Ascending aorta (tissue), 2 donors: ENCODE data around the gene CCL1. TPM values are rescaled to one million over a fixed set of nuclear protein-coding genes. Genes with fewer than 3 reads are reported as not detected.
A peak's percentile ranks its signal among the peaks of the same experiment; 100 is the strongest.
"Not testable (repeated sequence)": the region's sequence is repeated elsewhere in the genome, so short reads cannot be mapped to it uniquely, and the experiment has no call there.

Source experiments
- DNase-seq, 2 donors: peaks; one replicate each; pipeline ENCODE4 v3.0.0-alpha.2; 2019; ENCODE audit warnings: low spot score in 2 of 2
- H3K27ac ChIP-seq, 2 donors: fragments of 200-600 bp; sonication (generic); one replicate each; pipeline ENCODE4 v1.5.1; 2016 to 2017; ENCODE audit warnings: mild to moderate bottlenecking in 1 of 2
- H3K27me3 ChIP-seq: fragments of 200-600 bp; sonication (generic); one replicate; pipeline ENCODE4 v1.5.1; 2017
- H3K36me3 ChIP-seq, 2 donors: fragments of 200-600 bp; sonication (generic); one replicate each; pipeline ENCODE4 v1.5.1; 2016
- H3K4me1 ChIP-seq, 2 donors: fragments of 200-600 bp; sonication (generic); one replicate each; pipeline ENCODE4 v1.5.1; 2016 to 2017; ENCODE audit warnings: mild to moderate bottlenecking in 1 of 2
- H3K4me3 ChIP-seq, 2 donors: fragments of 200-600 bp; sonication (generic); one replicate each; pipeline ENCODE4 v1.5.1; 2016 to 2017; ENCODE audit warnings: mild to moderate bottlenecking in 1 of 2
- H3K9me3 ChIP-seq, 2 donors: fragments of 200-600 bp; sonication (generic); one replicate each; pipeline ENCODE4 v1.5.1; 2016
- CTCF ChIP-seq, 3 experiments: fragments of 200-600 bp in 2 of 3; fragments of 450-650 bp in 1 of 3; sonication (generic) in 2 of 3; IDR thresholded peaks; one replicate each; pipeline ENCODE4 v1.5.1; 2016 to 2019; ENCODE audit warnings: antibody characterized with exemption in 3 of 3, mild to moderate bottlenecking in 1 of 3, moderate library complexity in 1 of 3
- intact Hi-C: fragments of 100-400 bp; cut with DNase I; formaldehyde crosslinking; loops from one replicate; pipeline ENCODE4 v1.15.1; 2023
- total RNA-seq: library from RNA; depleted of rRNA; stranded (reverse); fragments of >200 nt; gene quantifications from one replicate; pipeline ENCODE4 v1.1.0, GENCODE V29; 2016

The CCL1 gene
- total RNA-seq, 1 donor from 2014 or later = not detected

DNA sequence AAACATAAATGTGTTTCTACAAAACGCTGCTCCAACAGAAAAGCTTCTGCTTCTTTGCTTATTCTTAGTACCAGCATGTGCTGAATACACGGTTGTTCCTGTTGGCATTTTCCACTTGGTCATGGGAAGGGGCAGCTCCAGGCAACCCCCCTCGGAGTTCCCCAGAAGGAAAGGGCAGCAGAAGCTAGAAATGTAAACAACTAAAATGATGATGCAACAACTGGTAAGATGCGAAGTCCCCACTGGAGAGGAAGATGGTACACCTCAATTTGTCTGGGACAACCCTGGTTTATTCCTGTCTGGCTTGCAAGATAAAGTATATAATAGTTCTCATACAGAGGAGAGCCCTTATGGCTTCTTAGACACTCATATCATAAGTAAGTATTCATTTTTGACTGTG, 16.0 kb downstream of the CCL1 start:
- Histone ChIP-seq H3K27ac (no peak overlapping the region), H3K36me3 (no peaks in the 10 kb centered on the region), H3K9me3 (no peaks in the 10 kb centered on the region), H3K4me3 (no peak overlapping the region), H3K4me1 (peaks cover 0 to 10% of the 10 kb centered on the region in 2 donors), H3K27me3 (no peaks in the 10 kb centered on the region)
- no peak for DNase-seq
- intact Hi-C loops = no loop called here
- TF ChIP-seq CTCF (IDR thresholded peaks at IDR 0.05) = no peak

DNA sequence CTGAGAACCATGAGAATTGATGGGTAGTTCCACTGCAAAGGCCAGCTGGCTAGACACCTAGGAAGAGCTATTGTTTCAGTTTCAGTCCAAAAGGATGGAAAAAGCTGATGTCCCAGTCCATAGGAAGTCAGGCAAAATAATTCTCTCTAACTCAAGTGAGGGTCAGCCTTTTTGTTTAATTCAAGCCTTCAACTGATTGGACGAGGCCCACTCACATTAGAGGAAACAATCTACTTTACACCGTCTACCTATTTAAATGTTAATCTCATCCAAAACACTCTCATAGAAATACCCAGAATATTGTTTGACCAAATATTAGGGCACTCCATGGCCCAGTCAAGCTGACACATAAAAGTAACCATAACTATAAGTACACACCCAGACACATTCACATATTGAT, 21.1 kb downstream of the CCL1 start:
- DNase-seq = no peak
- no peaks in the 10 kb centered on the region for H3K27me3 ChIP-seq
- TF ChIP-seq CTCF (IDR thresholded peaks at IDR 0.05) = no peak
- no peak overlapping the region for H3K27ac ChIP-seq
- H3K4me1 ChIP-seq = no peaks in the 10 kb centered on the region
- H3K36me3 ChIP-seq = no peaks in the 10 kb centered on the region
- H3K4me3 ChIP-seq = no peak overlapping the region
- no peaks in the 10 kb centered on the region for H3K9me3 ChIP-seq
- intact Hi-C loops = no loop called here

DNA sequence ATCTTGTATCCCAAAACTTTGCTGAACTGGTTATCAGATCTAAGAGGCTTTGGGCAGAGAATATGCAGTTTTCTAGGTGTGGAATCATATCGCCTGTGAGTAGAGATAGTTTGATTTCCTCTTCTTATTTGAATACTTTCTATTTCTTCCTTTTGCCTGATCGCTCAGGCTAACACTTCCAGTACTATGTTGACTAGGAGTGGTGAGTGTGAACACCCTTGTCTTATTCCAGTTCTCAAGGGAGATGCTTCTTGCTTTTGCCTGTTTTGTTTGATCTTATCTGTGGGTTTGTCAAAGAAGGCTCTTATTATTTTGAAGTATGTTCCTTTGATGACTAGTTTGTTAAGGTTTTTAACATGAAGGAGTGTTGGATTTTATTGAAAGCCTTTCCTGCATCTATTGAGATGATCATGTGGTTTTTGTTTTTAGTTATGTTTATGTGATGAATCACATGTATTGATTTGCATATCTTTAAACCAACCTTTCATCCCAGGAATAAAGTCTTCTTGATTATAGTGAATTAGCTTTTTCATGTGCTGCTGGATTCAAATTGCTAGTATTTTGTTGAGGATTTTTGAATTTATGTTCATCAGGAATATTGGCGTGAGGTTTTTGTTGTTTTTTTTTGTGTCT, 23.8 kb downstream of the CCL1 start:
- no peaks in the 10 kb centered on the region for H3K27me3 ChIP-seq
- no peaks in the 10 kb centered on the region for H3K9me3 ChIP-seq
- no peak overlapping the region for H3K4me3 ChIP-seq
- no peak for TF ChIP-seq CTCF (IDR thresholded peaks at IDR 0.05)
- no peaks in the 10 kb centered on the region for H3K4me1 ChIP-seq
- H3K27ac ChIP-seq = no peak overlapping the region
- DNase-seq = no peak
- intact Hi-C loops = no loop called here
- H3K36me3 ChIP-seq = no peaks in the 10 kb centered on the region

DNA sequence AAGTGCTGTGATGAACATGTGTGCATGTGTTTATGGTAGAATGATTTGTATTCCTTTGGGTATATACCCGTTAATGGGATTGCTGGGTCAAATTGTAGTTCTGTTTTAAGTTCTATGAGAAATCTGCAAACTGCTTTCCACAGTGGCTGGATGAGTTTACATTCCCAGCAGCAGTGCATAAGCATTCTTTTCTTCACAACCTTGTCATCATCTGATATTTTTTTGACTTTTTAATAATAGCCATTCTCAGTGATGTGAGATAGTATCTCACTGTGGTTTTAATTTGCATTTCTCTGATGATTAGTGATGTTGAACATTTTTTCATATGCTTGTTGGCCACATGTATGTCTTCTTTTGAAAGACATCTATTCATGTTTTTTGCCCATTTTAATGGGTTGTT, 25.3 kb downstream of the CCL1 start:
- no peaks in the 10 kb centered on the region for H3K4me1 ChIP-seq
- H3K4me3 ChIP-seq = no peak overlapping the region
- no peak overlapping the region for H3K27ac ChIP-seq
- no peak for DNase-seq
- H3K9me3 ChIP-seq = no peaks in the 10 kb centered on the region
- TF ChIP-seq CTCF (IDR thresholded peaks at IDR 0.05) = no peak
- intact Hi-C loops = no loop called here
- H3K27me3 ChIP-seq = no peaks in the 10 kb centered on the region
- H3K36me3 ChIP-seq = no peaks in the 10 kb centered on the region

DNA sequence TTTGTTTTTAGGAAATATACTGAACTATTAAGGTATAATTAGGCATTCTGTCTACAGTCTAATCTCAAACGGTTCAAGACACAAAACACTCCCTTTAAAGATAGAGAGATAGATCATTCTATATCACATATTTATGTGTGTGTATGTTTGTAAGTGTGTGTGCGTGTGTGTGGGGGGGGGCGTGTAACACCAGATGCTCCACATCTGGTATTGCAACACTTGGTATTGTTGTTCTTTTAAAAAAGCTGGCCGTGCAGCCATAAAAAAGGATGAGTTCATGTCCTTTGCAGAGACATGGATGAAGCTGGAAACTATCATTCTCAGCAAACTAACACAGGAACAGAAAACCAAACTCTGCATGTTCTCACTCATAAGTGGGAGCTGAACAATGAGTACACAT, 35.5 kb downstream of the CCL1 start:
- H3K36me3 ChIP-seq, H3K4me1 ChIP-seq, H3K27me3 ChIP-seq, H3K27ac ChIP-seq, H3K4me3 ChIP-seq, intact Hi-C loops, DNase-seq, H3K9me3 ChIP-seq: not testable (repeated sequence)

GRCh38 chr17:34321964-34322363, 41.1 kb downstream of the CCL1 start:
- TF ChIP-seq CTCF (IDR thresholded peaks at IDR 0.05) = no peak
- DNase-seq = no peak
- no peaks in the 10 kb centered on the region for H3K4me1 ChIP-seq
- H3K27ac ChIP-seq = peak overlapping the region in 1 of 2 donors; percentile 38
- H3K36me3 ChIP-seq = no peaks in the 10 kb centered on the region
- no peak overlapping the region for H3K4me3 ChIP-seq
- intact Hi-C loops = no loop called here
- peaks cover 0 to 9% of the 10 kb centered on the region in 2 donors for H3K9me3 ChIP-seq
- no peaks in the 10 kb centered on the region for H3K27me3 ChIP-seq
